ENCODE results near the gene ST8SIA6.
A peak's percentile ranks its signal among the peaks of the same experiment; 100 is the strongest.
"Not testable (repeated sequence)": the region's sequence is repeated elsewhere in the genome, so short reads cannot be mapped to it uniquely, and the experiment has no call there.

Gene ST8SIA6, protein sequence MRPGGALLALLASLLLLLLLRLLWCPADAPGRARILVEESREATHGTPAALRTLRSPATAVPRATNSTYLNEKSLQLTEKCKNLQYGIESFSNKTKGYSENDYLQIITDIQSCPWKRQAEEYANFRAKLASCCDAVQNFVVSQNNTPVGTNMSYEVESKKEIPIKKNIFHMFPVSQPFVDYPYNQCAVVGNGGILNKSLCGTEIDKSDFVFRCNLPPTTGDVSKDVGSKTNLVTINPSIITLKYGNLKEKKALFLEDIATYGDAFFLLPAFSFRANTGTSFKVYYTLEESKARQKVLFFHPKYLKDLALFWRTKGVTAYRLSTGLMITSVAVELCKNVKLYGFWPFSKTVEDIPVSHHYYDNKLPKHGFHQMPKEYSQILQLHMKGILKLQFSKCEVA

GRCh38 chr10:17454161-17455014 is at the start of gene ST8SIA6:
Gene ST8SIA6, minus strand, starts transcription at chr10:17454595. Its CDS starts 340 bp downstream, at chr10:17454255.
- peak; percentile 64 for DNase-seq (ENCODE audit: low read depth)

DNA sequence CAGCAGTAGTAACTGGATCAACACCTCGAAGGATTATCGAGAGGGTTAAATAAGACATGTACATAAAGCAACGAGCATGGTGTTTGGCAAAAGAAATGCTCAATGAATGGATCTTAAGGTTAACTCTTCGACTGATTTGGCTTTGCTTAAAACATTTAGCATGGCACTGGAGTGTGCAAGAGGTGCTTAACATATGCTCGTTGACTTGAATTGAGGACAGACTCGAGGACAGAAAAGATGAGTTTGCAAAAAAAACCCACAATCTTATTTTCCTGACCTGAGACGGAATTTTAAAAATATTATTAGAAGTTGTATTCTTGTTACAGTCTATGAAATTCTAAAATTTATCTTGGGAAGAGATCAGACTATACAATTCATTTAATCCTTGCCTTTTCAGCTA is 49.4 kb upstream of the ST8SIA6 start:
- no peak for DNase-seq (ENCODE audit: low read depth)

GRCh38 chr10:17502814-17503213 is 48.4 kb upstream of the ST8SIA6 start:
- no peak for DNase-seq (ENCODE audit: low read depth)

DNA sequence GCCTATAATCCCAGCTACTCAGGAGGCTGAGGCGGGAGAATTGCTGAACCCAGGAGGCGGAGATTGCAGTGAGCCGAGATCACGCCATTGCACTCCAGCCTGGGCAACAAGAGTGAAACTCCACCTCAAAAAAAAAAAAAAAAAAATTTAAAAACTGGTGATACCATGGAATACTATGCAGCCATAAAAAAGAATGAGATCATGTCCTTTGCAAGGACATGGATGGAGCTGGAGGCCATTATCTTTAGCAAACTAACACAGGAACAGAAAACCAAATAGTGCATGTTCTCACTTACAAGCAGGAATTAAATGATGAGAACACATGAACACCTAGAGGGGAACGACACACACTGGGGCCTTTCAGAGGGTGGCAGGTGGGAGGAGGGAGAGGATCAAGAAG is 44.6 kb upstream of the ST8SIA6 start:
- not testable (repeated sequence) for DNase-seq (ENCODE audit: low read depth)

- no peak for DNase-seq (ENCODE audit: low read depth)
Measured at GRCh38 chr10:17497446-17498030, 43.1 kb upstream of the ST8SIA6 start.

DNA sequence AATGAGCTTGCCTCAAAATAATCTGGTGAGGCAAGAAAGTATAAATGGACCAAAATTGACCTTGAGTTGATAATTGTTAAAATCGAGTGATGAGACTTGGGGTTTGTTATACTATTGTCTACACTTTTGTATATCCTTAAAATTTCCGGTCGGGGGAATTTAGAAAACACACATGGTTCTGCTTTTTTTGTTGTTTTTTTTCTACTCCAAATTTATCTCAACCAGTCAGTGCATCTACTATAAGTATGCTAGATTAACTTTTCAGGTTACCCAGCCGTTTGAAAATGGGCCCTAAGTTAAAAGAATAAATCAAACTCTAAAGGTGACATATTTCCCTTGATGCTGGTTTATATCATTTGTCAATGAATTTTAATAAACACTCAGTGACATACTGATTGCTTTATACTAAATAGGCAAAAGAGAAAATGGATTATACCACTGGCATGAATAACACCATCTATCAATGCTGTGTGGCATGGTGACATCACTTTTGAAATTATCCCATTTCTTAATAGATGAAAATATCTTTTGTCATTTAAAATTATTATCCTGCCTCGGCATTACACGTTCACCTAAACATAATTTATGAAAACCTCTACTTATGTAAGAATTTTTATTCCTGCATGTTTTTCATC is 40.3 kb upstream of the ST8SIA6 start:
- DNase-seq (ENCODE audit: low read depth): no peak

DNA sequence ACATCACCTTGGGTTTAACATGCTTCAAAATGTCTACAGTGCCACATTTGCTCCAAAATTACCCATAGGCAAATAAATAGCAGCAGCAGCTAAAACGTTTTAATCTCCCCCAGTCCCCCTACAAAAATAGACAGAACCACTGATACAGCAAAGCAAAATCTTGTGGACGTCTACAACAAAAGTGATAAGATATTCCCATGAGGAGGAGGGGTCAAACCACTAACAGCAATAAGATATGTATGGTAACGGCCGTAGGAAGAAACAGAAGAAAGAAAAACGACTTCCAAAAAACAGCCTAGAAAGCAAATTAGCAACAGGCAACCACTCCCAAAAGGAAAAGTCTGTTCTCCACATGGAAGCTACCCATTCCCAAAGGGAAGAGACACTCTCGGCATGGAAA is 34.5 kb upstream of the ST8SIA6 start:
- no peak for DNase-seq (ENCODE audit: low read depth)

GRCh38 chr10:17483079-17483478 is 28.7 kb upstream of the ST8SIA6 start:
- no peak for DNase-seq (ENCODE audit: low read depth)

- DNase-seq (ENCODE audit: low read depth): no peak
Measured at GRCh38 chr10:17479822-17480221, 25.4 kb upstream of the ST8SIA6 start.

GRCh38 chr10:17479015-17479615 is 24.7 kb upstream of the ST8SIA6 start:
- DNase-seq (ENCODE audit: low read depth): peak; percentile 86

DNA sequence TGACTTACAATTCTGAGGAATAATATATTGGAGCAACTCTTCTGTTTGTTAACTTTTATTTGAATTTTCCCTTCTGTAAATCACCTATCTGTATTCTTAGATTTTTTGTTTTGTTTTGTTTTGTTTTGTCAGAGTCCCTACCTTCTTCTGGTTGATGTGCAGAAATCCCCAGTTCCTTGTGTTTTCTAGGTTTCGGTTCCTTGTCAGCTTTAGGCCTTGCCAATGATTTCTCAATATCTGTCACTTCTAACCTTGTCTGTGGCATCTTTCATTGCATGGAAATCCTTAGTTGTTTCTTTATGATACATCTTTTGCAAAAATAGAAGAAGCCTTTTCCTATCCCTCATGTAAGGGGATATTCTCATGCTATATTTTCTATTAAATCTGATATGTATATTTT is 21.7 kb upstream of the ST8SIA6 start:
- no peak for DNase-seq (ENCODE audit: low read depth)

GRCh38 chr10:17475661-17476060 is 21.3 kb upstream of the ST8SIA6 start:
- no peak for DNase-seq (ENCODE audit: low read depth)

GRCh38 chr10:17474595-17475323 is 20.4 kb upstream of the ST8SIA6 start:
- DNase-seq (ENCODE audit: low read depth): peak; percentile 35

GRCh38 chr10:17473228-17473950 is 19.0 kb upstream of the ST8SIA6 start:
- DNase-seq (ENCODE audit: low read depth): no peak

GRCh38 chr10:17472481-17473227 is 18.3 kb upstream of the ST8SIA6 start:
- DNase-seq (ENCODE audit: low read depth): no peak

GRCh38 chr10:17470246-17470645 is 15.9 kb upstream of the ST8SIA6 start:
- no peak for DNase-seq (ENCODE audit: low read depth)

- no peak for DNase-seq (ENCODE audit: low read depth)
Measured at GRCh38 chr10:17465328-17466125, 11.1 kb upstream of the ST8SIA6 start.

DNA sequence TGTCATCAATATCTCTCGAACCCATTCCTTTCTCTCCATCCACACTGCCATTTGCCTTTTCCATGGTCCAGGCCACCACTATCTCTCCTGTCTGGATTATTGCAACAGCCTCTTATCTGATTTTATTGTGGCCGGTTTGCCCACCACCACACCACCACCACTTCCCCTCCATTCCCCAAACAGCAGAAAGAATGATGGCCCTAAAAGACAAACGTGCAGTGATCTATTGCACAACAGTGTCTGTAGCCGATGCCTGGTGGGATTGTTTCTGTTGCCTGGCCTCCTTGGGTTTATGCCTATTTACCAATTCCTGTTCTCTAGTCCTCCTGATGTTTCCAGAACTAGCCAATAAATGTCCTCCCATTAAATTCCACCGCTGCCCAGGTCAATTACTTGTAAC is 10.2 kb upstream of the ST8SIA6 start:
- no peak for DNase-seq (ENCODE audit: low read depth)

- no peak for DNase-seq (ENCODE audit: low read depth)
Measured at GRCh38 chr10:17460756-17461155, 6.4 kb upstream of the ST8SIA6 start.
